Measurements from ENCODE around the gene CKS2. TPM values are rescaled to one million over a fixed set of nuclear protein-coding genes. Genes with fewer than 3 reads are reported as not detected.

Gene CKS2
- total RNA-seq, 2 donors from 2014 or later, result 2.9 to 4.3 TPM

DNA sequence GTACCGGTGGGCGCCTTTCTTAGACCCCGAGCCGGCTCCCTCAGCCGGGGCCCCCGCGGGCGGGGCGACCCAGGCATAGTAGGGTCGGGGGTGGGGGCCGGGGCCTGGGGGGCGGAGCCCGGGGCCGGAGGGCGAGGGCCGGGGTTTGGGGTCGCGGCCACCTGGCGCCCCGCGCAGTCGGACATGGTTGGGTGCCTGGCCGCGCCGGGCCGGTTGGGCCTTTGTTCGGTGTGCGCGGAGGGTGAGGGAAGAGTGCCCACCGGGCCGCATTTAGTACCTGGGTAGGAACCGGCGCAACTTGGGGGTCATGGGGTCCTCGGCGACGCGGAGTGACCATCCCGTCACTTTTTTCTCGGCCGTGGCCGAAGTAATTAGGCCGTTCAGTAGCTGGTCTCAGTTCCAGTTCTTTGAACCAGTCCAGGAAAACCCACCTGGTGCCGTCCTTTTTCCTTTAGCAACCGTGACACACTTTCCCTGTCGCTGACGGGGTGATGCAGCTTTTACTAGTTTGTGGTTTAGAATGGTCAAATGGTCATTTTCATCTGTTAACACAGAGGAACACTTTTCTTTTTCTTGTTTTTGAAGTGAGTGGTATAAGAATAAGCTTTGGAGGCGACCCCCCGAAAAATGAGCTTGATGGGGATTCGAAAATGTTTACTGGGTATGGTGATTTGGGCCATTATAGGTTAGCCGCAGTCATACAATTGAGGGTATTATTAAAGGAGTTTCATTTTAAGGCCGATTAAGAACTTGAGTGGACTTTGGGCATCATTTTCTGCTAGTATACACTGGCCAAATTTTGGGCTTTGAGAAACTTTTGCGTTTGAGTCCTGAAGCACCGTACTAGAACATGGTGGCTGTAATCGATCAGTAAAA, 589 bp downstream of the CKS2 start:
- TF ChIP-seq, protein P1, sequence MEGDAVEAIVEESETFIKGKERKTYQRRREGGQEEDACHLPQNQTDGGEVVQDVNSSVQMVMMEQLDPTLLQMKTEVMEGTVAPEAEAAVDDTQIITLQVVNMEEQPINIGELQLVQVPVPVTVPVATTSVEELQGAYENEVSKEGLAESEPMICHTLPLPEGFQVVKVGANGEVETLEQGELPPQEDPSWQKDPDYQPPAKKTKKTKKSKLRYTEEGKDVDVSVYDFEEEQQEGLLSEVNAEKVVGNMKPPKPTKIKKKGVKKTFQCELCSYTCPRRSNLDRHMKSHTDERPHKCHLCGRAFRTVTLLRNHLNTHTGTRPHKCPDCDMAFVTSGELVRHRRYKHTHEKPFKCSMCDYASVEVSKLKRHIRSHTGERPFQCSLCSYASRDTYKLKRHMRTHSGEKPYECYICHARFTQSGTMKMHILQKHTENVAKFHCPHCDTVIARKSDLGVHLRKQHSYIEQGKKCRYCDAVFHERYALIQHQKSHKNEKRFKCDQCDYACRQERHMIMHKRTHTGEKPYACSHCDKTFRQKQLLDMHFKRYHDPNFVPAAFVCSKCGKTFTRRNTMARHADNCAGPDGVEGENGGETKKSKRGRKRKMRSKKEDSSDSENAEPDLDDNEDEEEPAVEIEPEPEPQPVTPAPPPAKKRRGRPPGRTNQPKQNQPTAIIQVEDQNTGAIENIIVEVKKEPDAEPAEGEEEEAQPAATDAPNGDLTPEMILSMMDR (IDR thresholded peaks at IDR 0.05), result no peak
- Histone ChIP-seq H3K9me3 (no peaks in the 10 kb centered on the region), H3K4me3 (peak overlapping the region; percentile 17 to 53), H3K36me3 (replicated peaks in 1 of 2; ENCODE audit: insufficient read depth in 1 of 2, low read depth in 2 of 2) (no peaks in the 10 kb centered on the region), H3K4me1 (peaks cover 22% of the 10 kb centered on the region), H3K27ac (peak overlapping the region in 2 of 4 donors; percentile 62 to 100), H3K27me3 (no peaks in the 10 kb centered on the region)
- DNase-seq (no peak), ATAC-seq (no peak)
- WGBS, 2 donors, result 1 to 3% methylated on average over 21 to 43 of the region's 54 CpGs
- intact Hi-C loops (cut with DNase I), result no loop called here

DNA sequence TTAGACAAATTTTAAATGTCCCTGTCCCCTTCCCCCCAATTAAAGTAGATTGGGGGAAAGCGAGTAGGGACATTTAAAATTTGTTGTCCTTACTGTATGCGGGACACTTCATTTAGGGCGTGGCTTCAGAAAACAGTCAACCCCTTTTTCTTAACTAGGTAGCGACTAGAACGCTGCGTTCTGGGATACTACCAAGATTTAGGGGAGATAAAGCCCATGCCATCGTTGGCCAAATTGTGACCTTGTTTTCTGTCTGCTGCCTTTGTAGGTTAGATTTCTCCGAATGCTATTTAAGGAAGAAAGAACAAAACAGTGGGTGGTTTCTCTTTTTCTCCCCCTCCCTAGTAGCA, 1.2 kb downstream of the CKS2 start:
- WGBS, 2 donors, result 4 to 9% methylated on average over 8 of the region's 8 CpGs
- no peak for DNase-seq

DNA sequence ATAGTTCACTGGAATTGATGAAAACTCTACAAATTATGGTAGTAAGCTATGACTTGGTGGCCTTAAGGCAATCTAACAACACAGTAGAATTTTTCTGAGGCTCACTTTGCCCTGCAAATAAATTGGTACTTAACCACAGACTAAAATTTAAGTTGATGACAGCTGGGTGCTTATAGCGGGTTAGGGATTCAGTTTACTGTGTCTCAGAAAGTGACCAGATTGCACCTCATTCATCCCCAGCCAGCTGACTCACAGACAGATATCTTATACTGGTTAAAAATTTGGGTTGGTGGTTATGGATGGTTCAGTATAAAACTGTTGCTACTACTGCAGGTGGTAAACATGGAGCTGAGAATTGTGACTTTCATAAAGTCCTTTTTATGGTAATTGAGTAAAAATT, 2.8 kb downstream of the CKS2 start:
- TF ChIP-seq POLR2A (IDR thresholded peaks at IDR 0.05), result no peak
- TF ChIP-seq, protein P1 (IDR thresholded peaks at IDR 0.05), result no peak
- ATAC-seq (no peak), DNase-seq (no peak)
- Histone ChIP-seq H3K9me3 (no peaks in the 10 kb centered on the region), H3K36me3 (replicated peaks in 1 of 2; ENCODE audit: insufficient read depth in 1 of 2, low read depth in 2 of 2) (no peaks in the 10 kb centered on the region), H3K4me3 (no peak overlapping the region), H3K27ac (no peak overlapping the region), H3K4me1 (peaks cover 29% of the 10 kb centered on the region), H3K27me3 (no peaks in the 10 kb centered on the region)
- intact Hi-C loops (cut with DNase I), result no loop called here
- WGBS, 2 donors, result 83 to 86% methylated on average over 1 of the region's 1 CpG

More for the DNA sequence above, 1.2 kb downstream of the CKS2 start:
- Histone ChIP-seq H3K9me3 (no peaks in the 10 kb centered on the region), H3K27me3 (no peaks in the 10 kb centered on the region), H3K4me3 (no peak overlapping the region), H3K4me1 (peaks cover 22% of the 10 kb centered on the region), H3K27ac (no peak overlapping the region), H3K36me3 (replicated peaks in 1 of 2; ENCODE audit: insufficient read depth in 1 of 2, low read depth in 2 of 2) (no peaks in the 10 kb centered on the region)
- TF ChIP-seq, protein P1 (IDR thresholded peaks at IDR 0.05), result no peak
- TF ChIP-seq POLR2A (IDR thresholded peaks at IDR 0.05), result no peak
- intact Hi-C loops (cut with DNase I), result no loop called here
- ATAC-seq, result no peak

DNA sequence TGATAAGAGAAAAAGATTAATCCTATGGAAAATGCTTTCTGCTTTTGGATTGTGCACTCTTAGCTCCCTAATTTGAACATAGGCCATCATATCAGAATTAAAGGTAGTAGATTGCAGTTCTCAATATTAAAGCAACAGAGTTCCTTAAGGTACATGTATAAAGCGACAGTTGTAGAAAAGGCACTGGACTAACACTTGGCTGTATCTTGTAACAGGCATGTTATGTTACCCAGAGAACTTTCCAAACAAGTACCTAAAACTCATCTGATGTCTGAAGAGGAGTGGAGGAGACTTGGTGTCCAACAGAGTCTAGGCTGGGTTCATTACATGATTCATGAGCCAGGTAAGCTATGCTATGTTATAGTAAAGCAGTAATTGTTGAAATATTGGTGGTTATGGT, 4.0 kb downstream of the CKS2 start:
- ATAC-seq (no peak), DNase-seq (no peak)
- WGBS, 2 donors, result 95 to 100% methylated on average over 1 of the region's 1 CpG
- TF ChIP-seq POLR2A (IDR thresholded peaks at IDR 0.05), result no peak
- TF ChIP-seq, protein P1 (IDR thresholded peaks at IDR 0.05), result no peak
- Histone ChIP-seq H3K27ac (no peak overlapping the region), H3K4me1 (peaks cover 31% of the 10 kb centered on the region), H3K4me3 (no peak overlapping the region), H3K9me3 (no peaks in the 10 kb centered on the region), H3K27me3 (no peaks in the 10 kb centered on the region), H3K36me3 (replicated peaks in 1 of 2; ENCODE audit: insufficient read depth in 1 of 2, low read depth in 2 of 2) (no peaks in the 10 kb centered on the region)
- intact Hi-C loops (cut with DNase I), result no loop called here

DNA sequence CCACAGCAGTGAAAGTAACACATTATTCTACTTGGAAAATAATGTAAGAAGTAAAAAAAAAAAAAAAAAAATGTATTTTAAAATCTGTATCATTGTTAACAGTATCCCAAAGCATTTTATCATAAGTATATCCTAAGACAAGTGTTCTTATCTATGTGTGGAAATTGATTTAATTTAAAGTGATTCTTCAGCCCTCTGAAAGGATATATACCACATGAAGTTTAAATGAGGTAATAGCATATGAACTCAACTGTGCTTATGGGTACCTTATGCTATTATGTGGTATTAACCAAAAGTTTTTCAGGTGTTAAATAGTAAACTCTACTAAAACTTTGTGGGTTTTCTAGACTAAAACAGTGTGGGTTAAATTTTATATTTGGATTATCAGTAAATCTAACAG, 4.5 kb downstream of the CKS2 start:
- Histone ChIP-seq H3K36me3 (replicated peaks in 1 of 2; ENCODE audit: insufficient read depth in 1 of 2, low read depth in 2 of 2) (no peaks in the 10 kb centered on the region), H3K9me3 (no peaks in the 10 kb centered on the region), H3K4me1 (peaks cover 35% of the 10 kb centered on the region), H3K4me3 (no peak overlapping the region), H3K27ac (no peak overlapping the region), H3K27me3 (no peaks in the 10 kb centered on the region)
- TF ChIP-seq, protein P1 (IDR thresholded peaks at IDR 0.05), result no peak
- ATAC-seq (no peak), DNase-seq (no peak)
- intact Hi-C loops (cut with DNase I), result no loop called here
